Testis (tissue), 3 donors: ENCODE measurements around the gene AOAH. TPM values are rescaled to one million over a fixed set of nuclear protein-coding genes. Genes with fewer than 3 reads are reported as not detected.

Experiments
- DNase-seq: peaks from one replicate; pipeline ENCODE4 v3.0.0-alpha.2; 2019
- H3K27ac ChIP-seq, 2 donors: fragments of 200-600 bp; sonication (generic); one replicate each; pipeline ENCODE4 v1.5.1; 2019
- H3K27me3 ChIP-seq: fragments of 200-600 bp; sonication (generic); one replicate; pipeline ENCODE4 v1.5.1; 2019
- H3K36me3 ChIP-seq: fragments of 200-600 bp; sonication (generic); one replicate; pipeline ENCODE4 v1.5.1; 2017; ENCODE audit warnings: low read depth; ENCODE audit errors: missing control alignments
- H3K4me1 ChIP-seq: fragments of 200-600 bp; sonication (generic); one replicate; pipeline ENCODE4 v1.5.1; 2019
- H3K4me3 ChIP-seq, 2 donors: fragments of 200-600 bp; sonication (generic); one replicate each; pipeline ENCODE4 v1.5.1; 2017 to 2019
- H3K9me3 ChIP-seq: fragments of 200-600 bp; sonication (generic); one replicate; pipeline ENCODE4 v1.5.1; 2017
- CTCF ChIP-seq, 3 experiments: fragments of 450-650 bp in 2 of 3; fragments of 200-600 bp in 1 of 3; sonication (generic) in 1 of 3; IDR thresholded peaks; one replicate each; pipeline ENCODE4 v1.5.1; 2016 to 2019; ENCODE audit warnings: antibody characterized with exemption in 3 of 3, mild to moderate bottlenecking in 2 of 3, moderate library complexity in 1 of 3
- POLR2A ChIP-seq: fragments of 450-650 bp; IDR thresholded peaks from one replicate; pipeline ENCODE4 v1.6.1; 2017; ENCODE audit warnings: antibody characterized with exemption, mild to moderate bottlenecking, moderate library complexity
- WGBS, 2 donors: methylation state at CpG; one replicate each; pipeline ENCODE4 v1.1.5; 2018; 5-methylcytosine and 5-hydroxymethylcytosine counted together
- intact Hi-C: fragments of 100-400 bp; cut with DNase I; formaldehyde crosslinking; loops from one replicate; pipeline ENCODE4 v1.15.1; 2023; ENCODE audit warnings: low total_unique reads
- polyA plus RNA-seq: library from polyadenylated mRNA; stranded (reverse); fragments of 350-450 nt; fragmentation: Illumina TruSeq; extraction: RNeasy Lipid Tissue Mini Kit (QIAGEN cat#74804); gene quantifications from one replicate; pipeline ENCODE4 v1.2.3, GENCODE V29; 2014; ENCODE audit warnings: low read depth, low replicate concordance; ENCODE audit not compliant: insufficient read depth
- total RNA-seq, 2 donors: library from RNA; depleted of rRNA; stranded (reverse); fragments of >200 nt; gene quantifications; one replicate each; pipeline ENCODE4 v1.2.3, GENCODE V29; 2016

The AOAH gene
- total and polyA plus RNA-seq, 3 donors from 2014 or later = 1.7 to 4.6 (median 3.8) TPM

GRCh38 chr7:36623247-36623646 lies 101.0 kb downstream of the AOAH start:
- Histone ChIP-seq H3K36me3 (no peaks in the 10 kb centered on the region), H3K27ac (no peak overlapping the region), H3K4me1 (peaks cover 10% of the 10 kb centered on the region), H3K27me3 (no peaks in the 10 kb centered on the region), H3K4me3 (no peak overlapping the region), H3K9me3 (no peaks in the 10 kb centered on the region)
- WGBS, 2 donors = 29 to 37% methylated on average over 1 of the region's 1 CpG
- TF ChIP-seq CTCF (IDR thresholded peaks at IDR 0.05) (no peak), POLR2A (no peak)
- DNase-seq = no peak
- intact Hi-C loops = no loop called here

- Histone ChIP-seq H3K36me3 (no peaks in the 10 kb centered on the region), H3K4me3 (no peak overlapping the region), H3K4me1 (peaks cover 10% of the 10 kb centered on the region), H3K27me3 (no peaks in the 10 kb centered on the region), H3K27ac (no peak overlapping the region), H3K9me3 (no peaks in the 10 kb centered on the region)
- DNase-seq = no peak
- intact Hi-C loops = no loop called here
- TF ChIP-seq POLR2A = no peak
- TF ChIP-seq CTCF (IDR thresholded peaks at IDR 0.05) = no peak
- 40 to 50% methylated on average over 10 of the region's 10 CpGs for WGBS, 2 donors
Measured at GRCh38 chr7:36621396-36621795, 102.9 kb downstream of the AOAH start.

GRCh38 chr7:36620166-36620708 lies 104.1 kb downstream of the AOAH start:
- Histone ChIP-seq H3K27me3 (no peaks in the 10 kb centered on the region), H3K27ac (no peak overlapping the region), H3K4me3 (no peak overlapping the region), H3K4me1 (no peaks in the 10 kb centered on the region), H3K9me3 (no peaks in the 10 kb centered on the region), H3K36me3 (no peaks in the 10 kb centered on the region)
- intact Hi-C loops = no loop called here
- TF ChIP-seq POLR2A = no peak
- no peak for TF ChIP-seq CTCF (IDR thresholded peaks at IDR 0.05)
- 66 to 81% methylated on average over 4 of the region's 4 CpGs for WGBS, 2 donors
- DNase-seq = no peak

GRCh38 chr7:36617408-36617807 lies 106.9 kb downstream of the AOAH start:
- H3K27me3 ChIP-seq = no peaks in the 10 kb centered on the region
- no peak for TF ChIP-seq CTCF (IDR thresholded peaks at IDR 0.05)
- no peak for TF ChIP-seq POLR2A
- H3K36me3 ChIP-seq = no peaks in the 10 kb centered on the region
- 90 to 97% methylated on average over 1 of the region's 1 CpG for WGBS, 2 donors
- intact Hi-C loops = no loop called here
- H3K27ac ChIP-seq = no peak overlapping the region
- no peaks in the 10 kb centered on the region for H3K9me3 ChIP-seq
- no peak overlapping the region for H3K4me3 ChIP-seq
- DNase-seq = no peak
- H3K4me1 ChIP-seq = no peaks in the 10 kb centered on the region

GRCh38 chr7:36615852-36616540 lies 108.3 kb downstream of the AOAH start:
- intact Hi-C loops = no loop called here
- WGBS, 2 donors = 73 to 83% methylated on average over 10 of the region's 10 CpGs
- H3K27me3 ChIP-seq = no peaks in the 10 kb centered on the region
- no peaks in the 10 kb centered on the region for H3K36me3 ChIP-seq
- H3K4me1 ChIP-seq = no peaks in the 10 kb centered on the region
- no peak for TF ChIP-seq CTCF (IDR thresholded peaks at IDR 0.05)
- no peak for TF ChIP-seq POLR2A
- no peaks in the 10 kb centered on the region for H3K9me3 ChIP-seq
- no peak overlapping the region for H3K27ac ChIP-seq
- no peak for DNase-seq
- H3K4me3 ChIP-seq = no peak overlapping the region
